ENCODE results near the gene SPO11.
A peak's percentile ranks its signal among the peaks of the same experiment; 100 is the strongest.

The SPO11 gene

GRCh38 chr20:57378646-57379262 lies 49.2 kb downstream of the SPO11 start:
- no peak for TF ChIP-seq CTCF (IDR thresholded peaks at IDR 0.05; ENCODE audit: insufficient read depth, low read length, poor library complexity, severe bottlenecking)
- H3K36me3 ChIP-seq (ENCODE audit: control insufficient read depth, insufficient read depth, low read length) = peaks cover 26% of the 10 kb centered on the region
- no peak for DNase-seq (ENCODE audit: extremely low read depth, insufficient read length)
- no peaks in the 10 kb centered on the region for H3K27me3 ChIP-seq (replicated peaks; ENCODE audit: control insufficient read depth, insufficient read depth, low read length)
- no peak overlapping the region for H3K4me3 ChIP-seq (replicated peaks; ENCODE audit: low read depth, low read length)

- peaks cover 26% of the 10 kb centered on the region for H3K36me3 ChIP-seq (ENCODE audit: control insufficient read depth, insufficient read depth, low read length)
- no peak for TF ChIP-seq CTCF (IDR thresholded peaks at IDR 0.05; ENCODE audit: insufficient read depth, low read length, poor library complexity, severe bottlenecking)
- no peak overlapping the region for H3K4me3 ChIP-seq (replicated peaks; ENCODE audit: low read depth, low read length)
- no peak for DNase-seq (ENCODE audit: extremely low read depth, insufficient read length)
- no peaks in the 10 kb centered on the region for H3K27me3 ChIP-seq (replicated peaks; ENCODE audit: control insufficient read depth, insufficient read depth, low read length)
These were observed 49.7 kb downstream of the SPO11 start for GRCh38 chr20:57379263-57379647.

DNA sequence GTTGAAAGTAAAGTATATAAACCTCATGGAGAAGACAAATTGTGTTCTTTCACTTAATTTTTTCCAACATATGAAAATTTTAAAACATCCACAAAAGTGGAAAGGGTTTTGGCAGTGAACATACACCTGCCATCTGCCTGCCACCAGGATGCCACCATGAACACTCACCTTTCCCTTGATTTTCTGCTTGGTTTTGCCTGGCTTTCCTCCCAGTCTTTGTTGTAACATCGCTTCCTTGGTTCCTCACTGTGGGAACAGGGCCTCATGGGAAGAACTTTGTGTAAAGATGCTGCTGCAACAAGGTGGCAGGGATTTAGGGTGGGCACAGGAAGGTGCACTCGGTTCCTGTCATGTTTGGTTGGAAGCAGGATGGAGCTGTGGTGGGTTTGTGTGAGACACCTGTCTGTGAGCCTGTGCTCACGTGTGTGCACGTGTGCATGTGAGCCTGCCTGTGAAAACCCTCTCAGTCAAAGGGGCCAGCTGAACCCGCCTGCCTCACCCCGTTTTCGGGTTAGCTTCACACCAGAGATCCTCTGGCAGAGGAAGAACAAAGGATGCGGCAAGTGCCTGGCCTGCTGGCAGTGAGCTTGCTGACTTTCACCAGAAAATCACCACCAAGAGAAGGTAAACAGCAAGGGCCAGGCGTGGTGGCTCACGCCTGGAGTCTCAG lies 50.6 kb downstream of the SPO11 start:
- Histone ChIP-seq H3K36me3 (ENCODE audit: control insufficient read depth, insufficient read depth, low read length) (peaks cover 18% of the 10 kb centered on the region), H3K4me3 (replicated peaks; ENCODE audit: low read depth, low read length) (no peak overlapping the region), H3K27me3 (replicated peaks; ENCODE audit: control insufficient read depth, insufficient read depth, low read length) (no peaks in the 10 kb centered on the region)
- no peak for DNase-seq (ENCODE audit: extremely low read depth, insufficient read length)
- TF ChIP-seq CTCF (IDR thresholded peaks at IDR 0.05; ENCODE audit: insufficient read depth, low read length, poor library complexity, severe bottlenecking) = no peak

DNA sequence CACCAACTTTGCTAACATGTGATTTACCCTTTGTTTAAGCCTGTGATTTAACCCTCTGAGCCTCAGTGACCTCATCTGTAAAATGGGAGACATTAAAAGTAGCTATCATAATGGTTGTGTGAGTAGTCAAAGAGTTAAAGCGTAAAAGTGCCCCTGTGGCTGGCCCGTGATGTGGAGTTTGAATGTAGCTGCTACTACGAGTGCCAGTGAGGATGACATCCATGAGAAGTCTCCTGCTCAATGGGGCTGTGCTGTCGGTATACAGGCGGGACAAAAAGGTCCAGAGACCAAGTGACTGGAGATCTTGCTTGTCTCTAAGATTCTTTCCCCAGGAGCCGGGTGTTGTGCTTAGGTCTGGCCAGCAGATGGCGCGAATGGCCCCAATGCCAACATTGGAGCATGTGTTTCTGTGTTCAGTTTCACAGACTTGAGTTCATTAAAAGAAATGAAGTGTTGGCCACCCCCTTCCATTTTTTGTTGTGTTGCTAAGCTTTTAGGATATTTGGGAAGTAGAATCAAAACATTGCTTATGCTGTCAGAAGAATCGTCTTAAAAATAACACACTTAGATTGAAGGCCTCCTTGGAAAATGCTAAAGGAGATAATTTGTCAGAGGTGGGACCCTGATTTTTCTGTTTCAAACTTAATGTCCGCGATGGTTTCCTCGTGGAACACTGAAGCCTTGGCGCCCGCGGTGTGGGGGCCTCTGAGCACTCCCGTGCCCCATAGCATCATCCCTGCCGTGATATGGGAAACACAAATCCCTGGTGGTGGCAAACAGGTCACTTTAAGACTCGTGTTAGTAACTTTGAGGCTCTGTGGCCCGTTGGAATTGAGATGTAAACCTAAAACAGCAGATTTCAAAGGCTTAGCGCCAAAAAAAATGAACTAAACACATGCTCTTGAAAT lies 52.2 kb downstream of the SPO11 start:
- TF ChIP-seq CTCF (IDR thresholded peaks at IDR 0.05; ENCODE audit: insufficient read depth, low read length, poor library complexity, severe bottlenecking) = peak; percentile 89
- peaks cover 16% of the 10 kb centered on the region for H3K36me3 ChIP-seq (ENCODE audit: control insufficient read depth, insufficient read depth, low read length)
- no peak overlapping the region for H3K4me3 ChIP-seq (replicated peaks; ENCODE audit: low read depth, low read length)
- H3K27me3 ChIP-seq (replicated peaks; ENCODE audit: control insufficient read depth, insufficient read depth, low read length) = no peaks in the 10 kb centered on the region
- peak; percentile 51 for DNase-seq (ENCODE audit: extremely low read depth, insufficient read length)

DNA sequence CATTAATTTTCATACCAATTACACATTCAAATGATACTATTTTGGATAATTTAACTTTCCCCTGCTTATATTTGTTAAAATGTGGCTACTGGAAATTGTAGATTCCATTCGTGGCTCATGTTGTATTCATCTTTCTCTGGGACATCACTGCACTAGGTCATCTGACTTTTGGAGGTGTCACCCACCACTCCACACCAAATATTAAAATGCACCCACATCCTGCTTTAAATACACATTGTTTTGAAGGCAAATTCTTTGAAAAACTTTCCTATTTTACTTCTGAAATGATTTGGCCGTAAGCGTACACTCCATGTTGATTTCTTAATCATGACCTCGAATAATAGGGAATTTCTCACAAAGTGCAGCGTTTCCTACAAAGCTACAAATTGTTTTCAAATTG lies 52.9 kb downstream of the SPO11 start:
- no peak overlapping the region for H3K4me3 ChIP-seq (replicated peaks; ENCODE audit: low read depth, low read length)
- TF ChIP-seq CTCF (IDR thresholded peaks at IDR 0.05; ENCODE audit: insufficient read depth, low read length, poor library complexity, severe bottlenecking) = no peak
- no peaks in the 10 kb centered on the region for H3K27me3 ChIP-seq (replicated peaks; ENCODE audit: control insufficient read depth, insufficient read depth, low read length)
- no peak for DNase-seq (ENCODE audit: extremely low read depth, insufficient read length)
- H3K36me3 ChIP-seq (ENCODE audit: control insufficient read depth, insufficient read depth, low read length) = peaks cover 15% of the 10 kb centered on the region
